GM12878 (cell line): Measurements from ENCODE around the gene ZNF148. TPM values are rescaled to one million over a fixed set of nuclear protein-coding genes. Genes with fewer than 3 reads are reported as not detected.
A peak's percentile ranks its signal among the peaks of the same experiment; 100 is the strongest.

Experiments
- ATF7 ChIP-seq: fragments of 450-650 bp; IDR thresholded peaks from 2 replicates; pipeline ENCODE4 v1.6.1; 2016; ENCODE audit warnings: low read depth, mild to moderate bottlenecking
- CREB1 ChIP-seq: IDR thresholded peaks from 2 replicates; pipeline ENCODE4 v1.6.1; 2012; ENCODE audit warnings: low read depth, mild to moderate bottlenecking, inconsistent platforms
- DPF2 ChIP-seq: fragments of 450-650 bp; IDR thresholded peaks from 2 replicates; pipeline ENCODE4 v1.6.1; 2017; ENCODE audit warnings: mild to moderate bottlenecking
- EGR1 ChIP-seq, 2 experiments: IDR thresholded peaks; 1 replicate in 1 of 2; 2 replicates in 1 of 2; pipeline ENCODE4 v1.6.1; 2011 to 2012; ENCODE audit warnings: low read depth in 2 of 2, low read length in 2 of 2, borderline replicate concordance in 1 of 2, mild to moderate bottlenecking in 1 of 2, moderate library complexity in 1 of 2
- ETV6 ChIP-seq, 2 experiments: fragments of 450-650 bp in 1 of 2; IDR thresholded peaks in 1 of 2; conservative IDR thresholded peaks in 1 of 2; 2 replicates each; pipeline ENCODE4 v1.6.1; 2014; ENCODE audit warnings: antibody characterized with exemption in 1 of 2, borderline replicate concordance in 1 of 2, low read depth in 1 of 2, mild to moderate bottlenecking in 1 of 2, moderate library complexity in 1 of 2
- HDAC6 ChIP-seq: fragments of 200-600 bp; sonication (generic); IDR thresholded peaks from one replicate; pipeline ENCODE4 v1.8.0; 2017; ENCODE audit warnings: antibody characterized with exemption; ENCODE audit not compliant: unreplicated experiment
- HDGF ChIP-seq: fragments of 450-650 bp; IDR thresholded peaks from 2 replicates; pipeline ENCODE4 v1.6.1; 2016; ENCODE audit warnings: antibody characterized with exemption
- POU2F2 ChIP-seq: IDR thresholded peaks from 3 replicates; pipeline ENCODE4 v1.6.1; 2011; ENCODE audit warnings: low read depth, mild to moderate bottlenecking, low read length, borderline replicate concordance
- SREBF1 ChIP-seq: IDR thresholded peaks from 2 replicates; pipeline ENCODE4 v1.6.1; 2012; ENCODE audit warnings: mild to moderate bottlenecking, low read length
- STAT1 ChIP-seq: fragments of 450-650 bp; conservative IDR thresholded peaks from 2 replicates; pipeline ENCODE4 v1.6.1; 2014; ENCODE audit warnings: antibody characterized with exemption, mild to moderate bottlenecking
- TBL1XR1 ChIP-seq: IDR thresholded peaks from 2 replicates; pipeline ENCODE4 v1.6.1; 2012; ENCODE audit warnings: low read depth, low read length, improper control_type of control experiment
- ZNF207 ChIP-seq: fragments of 450-650 bp; IDR thresholded peaks from 2 replicates; pipeline ENCODE4 v1.6.1; 2014; ENCODE audit warnings: antibody characterized with exemption, mild to moderate bottlenecking, borderline replicate concordance
- ZNF622 ChIP-seq: fragments of 450-650 bp; IDR thresholded peaks from 2 replicates; pipeline ENCODE4 v1.6.1; 2017; ENCODE audit warnings: mild to moderate bottlenecking, inconsistent platforms
- polyA plus RNA-seq, 11 experiments: library from polyadenylated mRNA; depleted of rRNA in 4 of 11; unstranded in 6 of 11; stranded (reverse) in 5 of 11; fragments of >200 nt; fragmentation: Nextera tagmentation in 4 of 11; fragmentation: Illumina TruSeq in 1 of 11; extraction: Ambion mirVana in 4 of 11; extraction: Trizol in 1 of 11; gene quantifications; 1 replicate in 1 of 11; 2 replicates in 10 of 11; pipeline versions ENCODE4 v1.2.1 to v1.2.3, GENCODE V29; 2011 to 2016; ENCODE audit warnings: inconsistent platforms in 2 of 11, missing spikeins in 2 of 11, low read depth in 1 of 11
- total RNA-seq, 4 experiments: library from RNA; depleted of rRNA in 3 of 4; stranded (reverse); fragments of >200 nt in 3 of 4; fragmentation: Illumina TruSeq in 1 of 4; extraction: Trizol in 1 of 4; gene quantifications; 2 replicates each; pipeline versions ENCODE4 v1.2.1 to v1.2.3, GENCODE V29; 2013 to 2021
- TF ChIP-seq, protein P1 (sequence below): IDR thresholded peaks from 2 replicates; pipeline ENCODE4 v1.6.1; 2011; ENCODE audit warnings: low read depth, low read length, improper control_type of control experiment, borderline replicate concordance
- TF ChIP-seq, protein P2 (sequence below): fragments of 450-650 bp; IDR thresholded peaks from 2 replicates; pipeline ENCODE4 v1.6.1; 2017; ENCODE audit warnings: mild to moderate bottlenecking, moderate library complexity
- TF ChIP-seq, protein P3 (sequence below): fragments of 150-350 bp; IDR thresholded peaks from 2 replicates; pipeline ENCODE4 v1.6.1; 2014; ENCODE audit warnings: mild to moderate bottlenecking, low read depth, low read length
- TF ChIP-seq, protein P4 (sequence below): fragments of 450-650 bp; formaldehyde crosslinking; IDR thresholded peaks from 2 replicates; pipeline ENCODE4 v1.5.0; 2022; ENCODE audit warnings: mild to moderate bottlenecking, missing genetic modification characterization
- TF ChIP-seq, protein P5 (sequence below): IDR thresholded peaks from 2 replicates; pipeline ENCODE4 v1.6.1; 2011; ENCODE audit warnings: borderline replicate concordance, low read depth, mild to moderate bottlenecking, moderate library complexity, mixed read lengths, low read length; ENCODE audit not compliant: insufficient read depth; ENCODE audit errors: extremely low read length

Gene ZNF148
- total and polyA plus RNA-seq, 10 of the 15 experiments (the other 5 are each of a cell fraction or from before 2014, with no cell fraction given): 8.6 to 40.4 (median 26.7) TPM

DNA sequence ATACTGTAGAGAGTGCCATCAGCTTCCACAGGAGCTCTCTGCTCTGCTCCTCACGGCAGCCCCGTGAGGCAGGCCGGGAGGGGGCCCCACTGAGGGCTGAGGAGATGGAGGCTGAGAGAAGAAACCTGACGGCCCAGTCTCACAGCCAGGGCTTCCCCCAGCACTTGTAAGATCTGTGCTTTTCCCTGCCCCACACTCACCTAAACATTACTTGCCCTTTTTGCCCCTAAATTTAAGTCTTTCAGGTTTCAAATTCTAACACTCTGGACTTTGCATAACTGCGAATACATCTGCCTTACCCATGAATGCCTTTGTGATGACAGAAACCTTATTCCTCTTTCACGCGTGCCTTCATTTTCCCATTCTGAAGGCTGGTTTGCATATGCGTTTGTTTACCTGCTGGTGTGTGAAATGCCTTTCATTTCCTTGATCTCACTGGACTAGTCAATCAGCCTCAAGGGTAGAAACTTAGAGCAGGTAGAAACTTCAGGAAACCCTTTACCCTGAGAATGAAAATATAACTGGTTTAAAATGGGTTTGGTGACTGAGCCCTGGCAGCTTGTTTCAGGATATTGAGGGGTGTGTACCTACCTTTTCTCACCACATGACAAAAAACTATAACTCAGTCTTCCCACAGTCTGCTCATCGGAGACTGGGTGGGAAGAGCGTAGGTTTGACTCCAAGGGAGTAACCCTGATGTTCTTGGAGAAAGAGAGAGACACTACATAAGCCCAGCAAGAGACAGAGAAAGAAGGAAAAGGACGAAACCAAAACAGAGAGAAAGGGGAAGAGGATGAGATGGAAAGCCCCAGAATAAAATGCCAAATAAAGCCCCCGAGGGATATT is 182.7 kb downstream of the ZNF148 start (continued):
- TF ChIP-seq ZNF622: no peak
- TF ChIP-seq ETV6 (conservative IDR thresholded peaks at IDR 0.05 in 1 of 2, IDR thresholded peaks at IDR 0.05 in 1 of 2; ENCODE audit: borderline replicate concordance in 1 of 2, low read depth in 1 of 2): no peak
- TF ChIP-seq, protein P1, sequence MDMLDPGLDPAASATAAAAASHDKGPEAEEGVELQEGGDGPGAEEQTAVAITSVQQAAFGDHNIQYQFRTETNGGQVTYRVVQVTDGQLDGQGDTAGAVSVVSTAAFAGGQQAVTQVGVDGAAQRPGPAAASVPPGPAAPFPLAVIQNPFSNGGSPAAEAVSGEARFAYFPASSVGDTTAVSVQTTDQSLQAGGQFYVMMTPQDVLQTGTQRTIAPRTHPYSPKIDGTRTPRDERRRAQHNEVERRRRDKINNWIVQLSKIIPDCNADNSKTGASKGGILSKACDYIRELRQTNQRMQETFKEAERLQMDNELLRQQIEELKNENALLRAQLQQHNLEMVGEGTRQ: no peak
- no peak for TF ChIP-seq HDAC6
- TF ChIP-seq POU2F2: peak; percentile 77; the same call in 2 of the 3 replicates
- no peak for TF ChIP-seq HDGF
- 0 out of 2 replicates have a peak, but pooled peaks have one; percentile 21 for TF ChIP-seq TBL1XR1
- TF ChIP-seq ZNF207: no peak
- TF ChIP-seq DPF2: no peak
- TF ChIP-seq, protein P2, sequence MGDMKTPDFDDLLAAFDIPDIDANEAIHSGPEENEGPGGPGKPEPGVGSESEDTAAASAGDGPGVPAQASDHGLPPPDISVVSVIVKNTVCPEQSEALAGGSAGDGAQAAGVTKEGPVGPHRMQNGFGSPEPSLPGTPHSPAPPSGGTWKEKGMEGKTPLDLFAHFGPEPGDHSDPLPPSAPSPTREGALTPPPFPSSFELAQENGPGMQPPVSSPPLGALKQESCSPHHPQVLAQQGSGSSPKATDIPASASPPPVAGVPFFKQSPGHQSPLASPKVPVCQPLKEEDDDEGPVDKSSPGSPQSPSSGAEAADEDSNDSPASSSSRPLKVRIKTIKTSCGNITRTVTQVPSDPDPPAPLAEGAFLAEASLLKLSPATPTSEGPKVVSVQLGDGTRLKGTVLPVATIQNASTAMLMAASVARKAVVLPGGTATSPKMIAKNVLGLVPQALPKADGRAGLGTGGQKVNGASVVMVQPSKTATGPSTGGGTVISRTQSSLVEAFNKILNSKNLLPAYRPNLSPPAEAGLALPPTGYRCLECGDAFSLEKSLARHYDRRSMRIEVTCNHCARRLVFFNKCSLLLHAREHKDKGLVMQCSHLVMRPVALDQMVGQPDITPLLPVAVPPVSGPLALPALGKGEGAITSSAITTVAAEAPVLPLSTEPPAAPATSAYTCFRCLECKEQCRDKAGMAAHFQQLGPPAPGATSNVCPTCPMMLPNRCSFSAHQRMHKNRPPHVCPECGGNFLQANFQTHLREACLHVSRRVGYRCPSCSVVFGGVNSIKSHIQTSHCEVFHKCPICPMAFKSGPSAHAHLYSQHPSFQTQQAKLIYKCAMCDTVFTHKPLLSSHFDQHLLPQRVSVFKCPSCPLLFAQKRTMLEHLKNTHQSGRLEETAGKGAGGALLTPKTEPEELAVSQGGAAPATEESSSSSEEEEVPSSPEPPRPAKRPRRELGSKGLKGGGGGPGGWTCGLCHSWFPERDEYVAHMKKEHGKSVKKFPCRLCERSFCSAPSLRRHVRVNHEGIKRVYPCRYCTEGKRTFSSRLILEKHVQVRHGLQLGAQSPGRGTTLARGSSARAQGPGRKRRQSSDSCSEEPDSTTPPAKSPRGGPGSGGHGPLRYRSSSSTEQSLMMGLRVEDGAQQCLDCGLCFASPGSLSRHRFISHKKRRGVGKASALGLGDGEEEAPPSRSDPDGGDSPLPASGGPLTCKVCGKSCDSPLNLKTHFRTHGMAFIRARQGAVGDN: no peak
- TF ChIP-seq, protein P3, sequence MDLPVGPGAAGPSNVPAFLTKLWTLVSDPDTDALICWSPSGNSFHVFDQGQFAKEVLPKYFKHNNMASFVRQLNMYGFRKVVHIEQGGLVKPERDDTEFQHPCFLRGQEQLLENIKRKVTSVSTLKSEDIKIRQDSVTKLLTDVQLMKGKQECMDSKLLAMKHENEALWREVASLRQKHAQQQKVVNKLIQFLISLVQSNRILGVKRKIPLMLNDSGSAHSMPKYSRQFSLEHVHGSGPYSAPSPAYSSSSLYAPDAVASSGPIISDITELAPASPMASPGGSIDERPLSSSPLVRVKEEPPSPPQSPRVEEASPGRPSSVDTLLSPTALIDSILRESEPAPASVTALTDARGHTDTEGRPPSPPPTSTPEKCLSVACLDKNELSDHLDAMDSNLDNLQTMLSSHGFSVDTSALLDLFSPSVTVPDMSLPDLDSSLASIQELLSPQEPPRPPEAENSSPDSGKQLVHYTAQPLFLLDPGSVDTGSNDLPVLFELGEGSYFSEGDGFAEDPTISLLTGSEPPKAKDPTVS: no peak
- no peak for TF ChIP-seq EGR1 (IDR thresholded peaks at IDR 0.05; ENCODE audit: borderline replicate concordance in 1 of 2, low read depth in 2 of 2, low read length in 2 of 2)
- no peak for TF ChIP-seq SREBF1
- TF ChIP-seq, protein P4, sequence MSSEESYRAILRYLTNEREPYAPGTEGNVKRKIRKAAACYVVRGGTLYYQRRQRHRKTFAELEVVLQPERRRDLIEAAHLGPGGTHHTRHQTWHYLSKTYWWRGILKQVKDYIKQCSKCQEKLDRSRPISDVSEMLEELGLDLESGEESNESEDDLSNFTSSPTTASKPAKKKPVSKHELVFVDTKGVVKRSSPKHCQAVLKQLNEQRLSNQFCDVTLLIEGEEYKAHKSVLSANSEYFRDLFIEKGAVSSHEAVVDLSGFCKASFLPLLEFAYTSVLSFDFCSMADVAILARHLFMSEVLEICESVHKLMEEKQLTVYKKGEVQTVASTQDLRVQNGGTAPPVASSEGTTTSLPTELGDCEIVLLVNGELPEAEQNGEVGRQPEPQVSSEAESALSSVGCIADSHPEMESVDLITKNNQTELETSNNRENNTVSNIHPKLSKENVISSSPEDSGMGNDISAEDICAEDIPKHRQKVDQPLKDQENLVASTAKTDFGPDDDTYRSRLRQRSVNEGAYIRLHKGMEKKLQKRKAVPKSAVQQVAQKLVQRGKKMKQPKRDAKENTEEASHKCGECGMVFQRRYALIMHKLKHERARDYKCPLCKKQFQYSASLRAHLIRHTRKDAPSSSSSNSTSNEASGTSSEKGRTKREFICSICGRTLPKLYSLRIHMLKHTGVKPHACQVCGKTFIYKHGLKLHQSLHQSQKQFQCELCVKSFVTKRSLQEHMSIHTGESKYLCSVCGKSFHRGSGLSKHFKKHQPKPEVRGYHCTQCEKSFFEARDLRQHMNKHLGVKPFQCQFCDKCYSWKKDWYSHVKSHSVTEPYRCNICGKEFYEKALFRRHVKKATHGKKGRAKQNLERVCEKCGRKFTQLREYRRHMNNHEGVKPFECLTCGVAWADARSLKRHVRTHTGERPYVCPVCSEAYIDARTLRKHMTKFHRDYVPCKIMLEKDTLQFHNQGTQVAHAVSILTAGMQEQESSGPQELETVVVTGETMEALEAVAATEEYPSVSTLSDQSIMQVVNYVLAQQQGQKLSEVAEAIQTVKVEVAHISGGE: no peak
- TF ChIP-seq CREB1: no peak
- no peak for TF ChIP-seq STAT1
- TF ChIP-seq, protein P5, sequence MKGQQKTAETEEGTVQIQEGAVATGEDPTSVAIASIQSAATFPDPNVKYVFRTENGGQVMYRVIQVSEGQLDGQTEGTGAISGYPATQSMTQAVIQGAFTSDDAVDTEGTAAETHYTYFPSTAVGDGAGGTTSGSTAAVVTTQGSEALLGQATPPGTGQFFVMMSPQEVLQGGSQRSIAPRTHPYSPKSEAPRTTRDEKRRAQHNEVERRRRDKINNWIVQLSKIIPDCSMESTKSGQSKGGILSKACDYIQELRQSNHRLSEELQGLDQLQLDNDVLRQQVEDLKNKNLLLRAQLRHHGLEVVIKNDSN: no peak
- no peak for TF ChIP-seq ATF7
